ENCODE data around the gene EFL1.

- TF ChIP-seq CTCF (IDR thresholded peaks at IDR 0.05) (no peak), POLR2A (IDR thresholded peaks at IDR 0.05) (no peak)
Measured at GRCh38 chr15:82231842-82232241, 30.7 kb downstream of the EFL1 start.

Data from right lobe of liver (tissue), 4 donors.